CD4-positive, CD25-positive, alpha-beta regulatory T cell (primary cell): ENCODE data around the gene CLCNKB. TPM values are rescaled to one million over a fixed set of nuclear protein-coding genes. Genes with fewer than 3 reads are reported as not detected.
"Not testable (repeated sequence)": the region's sequence is repeated elsewhere in the genome, so short reads cannot be mapped to it uniquely, and the experiment has no call there.

Experiments
- ATAC-seq, 2 donors: fragments of 150-1000 bp; cut with Tn5 transposase; one replicate each; pipeline ENCODE4 v1.10.0; 2021; ENCODE audit warnings: low read depth in 2 of 2, moderate number of reproducible peaks in 2 of 2, moderate library complexity in 1 of 2
- DNase-seq, 3 donors: peaks; one replicate each; pipeline versions ENCODE4 v3.0.0 to v3.0.0-alpha.2; 2012 to 2022; ENCODE audit warnings: mixed read lengths in 1 of 3
- H3K27ac ChIP-seq: one replicate; pipeline ENCODE4 v1.7.0; 2013; ENCODE audit warnings: mild to moderate bottlenecking, low read length; ENCODE audit not compliant: insufficient read depth, poor library complexity, severe bottlenecking
- H3K27me3 ChIP-seq: one replicate; pipeline ENCODE4 v1.7.0; 2013; ENCODE audit warnings: low read length; ENCODE audit not compliant: control insufficient read depth, insufficient read depth
- H3K36me3 ChIP-seq: one replicate; pipeline ENCODE4 v1.7.0; 2013; ENCODE audit warnings: mild to moderate bottlenecking, low read length, moderate library complexity; ENCODE audit not compliant: control insufficient read depth, insufficient read depth
- H3K4me1 ChIP-seq: 2 replicates; pipeline ENCODE4 v1.7.0; 2013; ENCODE audit warnings: mild to moderate bottlenecking, low read length; ENCODE audit not compliant: insufficient read depth, control insufficient read depth, poor library complexity, severe bottlenecking
- H3K4me3 ChIP-seq: one replicate; pipeline ENCODE4 v1.7.0; 2013; ENCODE audit warnings: low read depth, mild to moderate bottlenecking, low read length, moderate library complexity
- H3K9me3 ChIP-seq, 2 experiments: 1 replicate in 1 of 2; 2 replicates in 1 of 2; pipeline ENCODE4 v1.7.0; 2013; ENCODE audit warnings: low read length in 2 of 2, mild to moderate bottlenecking in 1 of 2, moderate library complexity in 1 of 2; ENCODE audit not compliant: control insufficient read depth in 2 of 2
- H3K27ac Mint-ChIP-seq, 3 donors: one replicate each; pipeline ENCODE4 v1.8.0; 2020 to 2022; ENCODE audit warnings: mild to moderate bottlenecking in 3 of 3, mixed read lengths in 3 of 3, moderate library complexity in 2 of 3
- H3K27me3 Mint-ChIP-seq: one replicate; pipeline ENCODE4 v1.8.0; 2022; ENCODE audit warnings: mild to moderate bottlenecking, mixed read lengths
- H3K36me3 Mint-ChIP-seq: one replicate; pipeline ENCODE4 v1.8.0; 2020; ENCODE audit warnings: mixed read lengths
- H3K4me1 Mint-ChIP-seq, 4 donors: one replicate each; pipeline ENCODE4 v1.8.0; 2020 to 2022; ENCODE audit warnings: mixed read lengths in 4 of 4, mild to moderate bottlenecking in 1 of 4
- H3K4me3 Mint-ChIP-seq, 4 donors: one replicate each; pipeline ENCODE4 v1.8.0; 2020 to 2022; ENCODE audit warnings: mild to moderate bottlenecking in 4 of 4, mixed read lengths in 4 of 4, moderate library complexity in 3 of 4
- H3K9me3 Mint-ChIP-seq, 7 donors: one replicate each; pipeline ENCODE4 v1.8.0; 2020 to 2022; ENCODE audit warnings: mixed read lengths in 7 of 7, mild to moderate bottlenecking in 3 of 7, moderate library complexity in 2 of 7
- polyA plus RNA-seq, 4 donors: library from polyadenylated mRNA; unstranded; fragments of 300-500 nt; fragmentation: Illumina TruSeq; gene quantifications; one replicate each; pipeline ENCODE4 v1.2.3, GENCODE V29; 2021
- total RNA-seq: library from RNA; stranded (reverse); gene quantifications from one replicate; pipeline ENCODE4 v1.2.3, GENCODE V29; 2022

Gene CLCNKB
- total and polyA plus RNA-seq, 5 donors from 2014 or later, result not detected

GRCh38 chr1:16042654-16043053 is 928 bp upstream of the CLCNKB start:
- not testable (repeated sequence) for H3K4me3 Mint-ChIP-seq, H3K36me3 Mint-ChIP-seq, H3K27ac ChIP-seq, ATAC-seq, H3K36me3 ChIP-seq, DNase-seq, H3K9me3 Mint-ChIP-seq, H3K27ac Mint-ChIP-seq, H3K4me1 Mint-ChIP-seq, H3K9me3 ChIP-seq, H3K4me3 ChIP-seq, H3K27me3 ChIP-seq, H3K4me1 ChIP-seq
- peaks cover 17% of the 10 kb centered on the region for H3K27me3 Mint-ChIP-seq

- DNase-seq (no peak), ATAC-seq (no peak)
- no peaks in the 10 kb centered on the region for H3K9me3 Mint-ChIP-seq
- no peak overlapping the region for H3K27ac Mint-ChIP-seq
- H3K4me1 ChIP-seq, result no peaks in the 10 kb centered on the region
- H3K4me1 Mint-ChIP-seq, result no peaks in the 10 kb centered on the region
- H3K27me3 Mint-ChIP-seq, result peaks cover 20% of the 10 kb centered on the region
- no peak overlapping the region for H3K4me3 ChIP-seq
- H3K27me3 ChIP-seq, result no peaks in the 10 kb centered on the region
- H3K9me3 ChIP-seq, result no peaks in the 10 kb centered on the region
- H3K27ac ChIP-seq, result no peak overlapping the region
- peak overlapping the region in 1 of 4 donors; percentile 15 for H3K4me3 Mint-ChIP-seq
- no peaks in the 10 kb centered on the region for H3K36me3 Mint-ChIP-seq
- H3K36me3 ChIP-seq, result no peaks in the 10 kb centered on the region
Measured at GRCh38 chr1:16043950-16044349, 368 bp downstream of the CLCNKB start.

GRCh38 chr1:16046842-16047241 is 3.3 kb downstream of the CLCNKB start:
- Histone ChIP-seq H3K36me3 (no peaks in the 10 kb centered on the region), H3K4me1 (no peaks in the 10 kb centered on the region), H3K27me3 (no peaks in the 10 kb centered on the region), H3K9me3 (no peaks in the 10 kb centered on the region), H3K27ac (no peak overlapping the region), H3K4me3 (no peak overlapping the region)
- no peak for DNase-seq
- Mint-ChIP-seq H3K27me3 (peaks cover 20% of the 10 kb centered on the region), H3K9me3 (peaks cover 0 to 2% (median 0%) of the 10 kb centered on the region in 7 donors), H3K4me3 (peak overlapping the region in 1 of 4 donors; percentile 57), H3K27ac (no peak overlapping the region), H3K4me1 (peaks cover 0 to 3% (median 0%) of the 10 kb centered on the region in 4 donors), H3K36me3 (no peaks in the 10 kb centered on the region)
- ATAC-seq, result no peak

- H3K27ac Mint-ChIP-seq, result no peak overlapping the region
- peaks cover 0 to 2% (median 0%) of the 10 kb centered on the region in 7 donors for H3K9me3 Mint-ChIP-seq
- peaks cover 0 to 3% (median 0%) of the 10 kb centered on the region in 4 donors for H3K4me1 Mint-ChIP-seq
- no peaks in the 10 kb centered on the region for H3K9me3 ChIP-seq
- no peak overlapping the region for H3K4me3 ChIP-seq
- ATAC-seq (no peak), DNase-seq (no peak)
- no peaks in the 10 kb centered on the region for H3K36me3 ChIP-seq
- peak overlapping the region in 1 of 4 donors; percentile 16 for H3K4me3 Mint-ChIP-seq
- H3K4me1 ChIP-seq, result no peaks in the 10 kb centered on the region
- H3K27me3 Mint-ChIP-seq, result peaks cover 20% of the 10 kb centered on the region
- H3K27me3 ChIP-seq, result no peaks in the 10 kb centered on the region
- no peaks in the 10 kb centered on the region for H3K36me3 Mint-ChIP-seq
- no peak overlapping the region for H3K27ac ChIP-seq
Measured at GRCh38 chr1:16047791-16048475, 4.4 kb downstream of the CLCNKB start.

GRCh38 chr1:16048573-16049189 is 5.1 kb downstream of the CLCNKB start:
- Histone ChIP-seq H3K9me3 (no peaks in the 10 kb centered on the region), H3K4me1 (no peaks in the 10 kb centered on the region), H3K36me3 (no peaks in the 10 kb centered on the region), H3K27ac (no peak overlapping the region), H3K4me3 (no peak overlapping the region), H3K27me3 (no peaks in the 10 kb centered on the region)
- peak in 1 of 3 donors; percentile 33 for DNase-seq
- peak in 1 of 2 donors; percentile 22 for ATAC-seq
- H3K36me3 Mint-ChIP-seq, result no peaks in the 10 kb centered on the region
- H3K27me3 Mint-ChIP-seq, result peaks cover 20% of the 10 kb centered on the region
- H3K27ac Mint-ChIP-seq, result no peak overlapping the region
- H3K4me1 Mint-ChIP-seq, result peaks cover 0 to 3% (median 0%) of the 10 kb centered on the region in 4 donors
- H3K4me3 Mint-ChIP-seq, result peak overlapping the region in 2 of 4 donors; percentile 31 to 50
- H3K9me3 Mint-ChIP-seq, result peaks cover 0 to 2% (median 0%) of the 10 kb centered on the region in 7 donors

DNA sequence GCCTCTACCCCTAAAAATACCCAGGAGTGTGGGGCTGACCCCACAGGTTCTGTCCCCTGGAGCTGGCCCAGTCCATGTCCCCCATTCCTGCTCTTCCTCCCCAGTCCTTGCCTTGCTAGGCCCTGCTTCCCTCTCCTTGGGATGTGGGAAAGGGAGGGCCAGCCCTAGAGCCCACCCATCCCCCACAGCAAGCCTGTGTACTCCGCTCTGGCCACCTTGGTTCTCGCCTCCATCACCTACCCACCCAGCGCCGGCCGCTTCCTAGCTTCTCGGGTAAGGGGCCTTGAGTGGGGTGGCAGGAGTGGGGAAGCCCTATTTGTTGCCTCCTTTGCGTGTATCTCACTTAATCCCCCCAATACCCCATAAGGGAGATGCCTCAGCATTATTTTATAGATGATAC is 6.7 kb downstream of the CLCNKB start:
- Mint-ChIP-seq H3K27ac (no peak overlapping the region), H3K4me1 (peaks cover 0 to 3% (median 0%) of the 10 kb centered on the region in 4 donors)
- no peak overlapping the region for H3K27ac ChIP-seq

DNA sequence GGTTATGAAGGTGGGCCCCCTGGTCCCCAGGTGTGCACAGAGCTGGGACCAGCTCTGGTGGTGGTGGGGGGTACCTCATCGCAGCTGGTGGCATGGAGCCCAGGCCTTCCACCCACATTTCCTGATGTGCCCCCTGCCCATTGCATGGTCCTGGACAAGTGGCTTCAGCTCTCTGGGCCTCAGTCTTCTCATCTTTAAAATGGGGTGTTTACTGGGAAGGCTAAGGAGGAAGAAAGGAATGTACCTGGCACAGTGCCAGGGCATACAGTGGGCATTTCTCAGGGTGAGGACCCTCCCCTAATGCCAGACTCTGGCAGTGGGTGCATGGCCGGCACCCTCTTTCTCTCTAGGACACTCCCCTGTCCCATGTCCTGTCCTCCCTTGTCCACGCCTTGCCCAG is 7.5 kb downstream of the CLCNKB start:
- peaks cover 2% of the 10 kb centered on the region for H3K4me1 ChIP-seq
- no peaks in the 10 kb centered on the region for H3K9me3 ChIP-seq
- H3K4me3 Mint-ChIP-seq, result no peak overlapping the region
- H3K27me3 Mint-ChIP-seq, result peaks cover 20% of the 10 kb centered on the region
- H3K36me3 Mint-ChIP-seq, result no peaks in the 10 kb centered on the region
- H3K4me3 ChIP-seq, result no peak overlapping the region
- no peak overlapping the region for H3K27ac ChIP-seq
- DNase-seq, result no peak
- H3K27me3 ChIP-seq, result no peaks in the 10 kb centered on the region
- no peaks in the 10 kb centered on the region for H3K36me3 ChIP-seq
- ATAC-seq, result no peak
- H3K9me3 Mint-ChIP-seq, result peaks cover 0 to 2% (median 0%) of the 10 kb centered on the region in 7 donors
- no peak overlapping the region for H3K27ac Mint-ChIP-seq
- peaks cover 0 to 7% (median 2%) of the 10 kb centered on the region in 4 donors for H3K4me1 Mint-ChIP-seq

More for the DNA sequence above, 6.7 kb downstream of the CLCNKB start:
- peaks cover 20% of the 10 kb centered on the region for H3K27me3 Mint-ChIP-seq
- no peaks in the 10 kb centered on the region for H3K27me3 ChIP-seq
- no peak for ATAC-seq
- H3K36me3 ChIP-seq, result no peaks in the 10 kb centered on the region
- no peak overlapping the region for H3K4me3 ChIP-seq
- H3K9me3 Mint-ChIP-seq, result peaks cover 0 to 2% (median 0%) of the 10 kb centered on the region in 7 donors
- H3K9me3 ChIP-seq, result no peaks in the 10 kb centered on the region
- no peak for DNase-seq
- H3K36me3 Mint-ChIP-seq, result no peaks in the 10 kb centered on the region
- no peaks in the 10 kb centered on the region for H3K4me1 ChIP-seq
- H3K4me3 Mint-ChIP-seq, result peak overlapping the region in 1 of 4 donors; percentile 76

- not testable (repeated sequence) for H3K4me1 Mint-ChIP-seq, H3K27me3 ChIP-seq, H3K27ac Mint-ChIP-seq, H3K4me3 ChIP-seq, H3K4me1 ChIP-seq, ATAC-seq, H3K36me3 Mint-ChIP-seq, H3K27ac ChIP-seq, H3K36me3 ChIP-seq, DNase-seq, H3K9me3 Mint-ChIP-seq, H3K9me3 ChIP-seq
- Mint-ChIP-seq H3K4me3 (peak overlapping the region in 1 of 4 donors; percentile 77), H3K27me3 (peaks cover 20% of the 10 kb centered on the region)
Measured at GRCh38 chr1:16051949-16052348, 8.4 kb downstream of the CLCNKB start.
